ENCODE measurements around the gene LINS1.
A peak's percentile ranks its signal among the peaks of the same experiment; 100 is the strongest.

DNA sequence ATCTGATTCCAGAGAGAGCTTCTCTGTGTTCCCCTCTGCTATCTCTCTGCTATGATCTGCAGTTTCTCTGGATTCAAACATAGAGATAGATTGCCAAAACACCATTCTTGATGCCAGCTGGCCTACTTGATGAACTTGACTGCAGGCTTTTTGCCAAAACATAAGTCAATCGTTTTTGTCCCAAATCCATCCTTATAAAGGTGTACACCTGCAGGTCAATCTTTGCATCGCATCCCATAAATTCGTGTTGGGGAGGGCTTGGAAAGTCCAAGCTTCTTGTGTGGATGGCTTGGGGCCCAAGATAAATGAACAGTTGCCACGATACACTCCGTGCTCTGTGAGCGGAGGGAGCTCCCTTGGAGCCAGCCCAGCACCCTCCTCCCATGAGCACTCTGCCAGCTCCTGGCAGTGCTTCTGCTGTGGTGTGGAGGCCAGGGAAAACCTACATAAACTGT lies 75.9 kb downstream of the LINS1 start:
- TF ChIP-seq, protein P1, sequence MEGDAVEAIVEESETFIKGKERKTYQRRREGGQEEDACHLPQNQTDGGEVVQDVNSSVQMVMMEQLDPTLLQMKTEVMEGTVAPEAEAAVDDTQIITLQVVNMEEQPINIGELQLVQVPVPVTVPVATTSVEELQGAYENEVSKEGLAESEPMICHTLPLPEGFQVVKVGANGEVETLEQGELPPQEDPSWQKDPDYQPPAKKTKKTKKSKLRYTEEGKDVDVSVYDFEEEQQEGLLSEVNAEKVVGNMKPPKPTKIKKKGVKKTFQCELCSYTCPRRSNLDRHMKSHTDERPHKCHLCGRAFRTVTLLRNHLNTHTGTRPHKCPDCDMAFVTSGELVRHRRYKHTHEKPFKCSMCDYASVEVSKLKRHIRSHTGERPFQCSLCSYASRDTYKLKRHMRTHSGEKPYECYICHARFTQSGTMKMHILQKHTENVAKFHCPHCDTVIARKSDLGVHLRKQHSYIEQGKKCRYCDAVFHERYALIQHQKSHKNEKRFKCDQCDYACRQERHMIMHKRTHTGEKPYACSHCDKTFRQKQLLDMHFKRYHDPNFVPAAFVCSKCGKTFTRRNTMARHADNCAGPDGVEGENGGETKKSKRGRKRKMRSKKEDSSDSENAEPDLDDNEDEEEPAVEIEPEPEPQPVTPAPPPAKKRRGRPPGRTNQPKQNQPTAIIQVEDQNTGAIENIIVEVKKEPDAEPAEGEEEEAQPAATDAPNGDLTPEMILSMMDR (IDR thresholded peaks at IDR 0.05) = peak in 2 of 4 donors; percentile 12 to 20
- TF ChIP-seq POLR2A (IDR thresholded peaks at IDR 0.05) = no peak
